ENCODE measurements around the gene RAP2C.

- TF ChIP-seq CTCF (IDR thresholded peaks at IDR 0.05; ENCODE audit: low read depth, low read length, poor library complexity, severe bottlenecking) (no peak), EZH2phosphoT487 (IDR thresholded peaks at IDR 0.05; ENCODE audit: borderline replicate concordance, low read length) (no peak)
Observed at GRCh38 chrX:132217203-132218073, 1.8 kb downstream of the RAP2C start.

Data from DOHH2 (cell line).